ENCODE results near the gene CCDC18.
A peak's percentile ranks its signal among the peaks of the same experiment; 100 is the strongest.
"Not testable (repeated sequence)": the region's sequence is repeated elsewhere in the genome, so short reads cannot be mapped to it uniquely, and the experiment has no call there.

CCDC18 gene

DNA sequence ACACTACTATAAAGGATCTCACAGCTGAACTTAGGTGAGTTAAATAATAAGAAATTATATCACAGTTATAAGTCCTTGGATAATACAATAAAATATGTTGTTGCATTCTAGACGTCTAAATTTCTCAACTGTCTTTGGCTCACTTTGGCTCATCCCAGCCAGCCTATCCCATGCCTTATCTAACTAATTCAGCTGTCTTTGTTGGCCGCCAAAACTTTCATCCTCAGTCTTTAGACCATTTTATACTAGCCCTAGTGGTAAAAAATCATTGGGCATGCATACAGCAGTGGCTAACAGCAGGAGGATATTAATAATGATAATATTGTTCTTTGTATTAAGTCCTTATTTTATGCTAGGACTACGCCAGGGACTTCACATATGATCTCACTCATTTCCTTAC lies 59.3 kb downstream of the CCDC18 start:
- DNase-seq (ENCODE audit: low read depth in 3 of 3) = no peak

DNA sequence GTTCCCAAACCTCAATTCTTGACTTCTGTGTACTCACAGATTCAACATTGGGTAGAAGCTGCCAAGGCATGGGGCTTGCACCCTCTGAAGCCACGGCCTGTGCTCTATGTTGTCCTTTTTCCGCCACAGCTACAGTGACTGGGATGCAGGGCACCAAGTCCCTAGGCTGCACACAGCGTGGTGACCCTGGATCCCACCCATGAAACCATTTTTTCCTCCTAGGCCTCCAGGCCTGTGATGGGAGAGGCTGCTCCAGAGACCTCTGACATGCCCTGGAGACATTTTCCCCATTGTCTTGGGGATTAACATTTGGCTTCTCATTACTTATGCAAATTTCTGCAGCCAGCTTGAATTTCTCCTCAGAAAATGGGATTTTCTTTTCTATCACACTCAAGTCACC lies 62.7 kb downstream of the CCDC18 start:
- not testable (repeated sequence) for DNase-seq (ENCODE audit: low read depth in 3 of 3)

DNA sequence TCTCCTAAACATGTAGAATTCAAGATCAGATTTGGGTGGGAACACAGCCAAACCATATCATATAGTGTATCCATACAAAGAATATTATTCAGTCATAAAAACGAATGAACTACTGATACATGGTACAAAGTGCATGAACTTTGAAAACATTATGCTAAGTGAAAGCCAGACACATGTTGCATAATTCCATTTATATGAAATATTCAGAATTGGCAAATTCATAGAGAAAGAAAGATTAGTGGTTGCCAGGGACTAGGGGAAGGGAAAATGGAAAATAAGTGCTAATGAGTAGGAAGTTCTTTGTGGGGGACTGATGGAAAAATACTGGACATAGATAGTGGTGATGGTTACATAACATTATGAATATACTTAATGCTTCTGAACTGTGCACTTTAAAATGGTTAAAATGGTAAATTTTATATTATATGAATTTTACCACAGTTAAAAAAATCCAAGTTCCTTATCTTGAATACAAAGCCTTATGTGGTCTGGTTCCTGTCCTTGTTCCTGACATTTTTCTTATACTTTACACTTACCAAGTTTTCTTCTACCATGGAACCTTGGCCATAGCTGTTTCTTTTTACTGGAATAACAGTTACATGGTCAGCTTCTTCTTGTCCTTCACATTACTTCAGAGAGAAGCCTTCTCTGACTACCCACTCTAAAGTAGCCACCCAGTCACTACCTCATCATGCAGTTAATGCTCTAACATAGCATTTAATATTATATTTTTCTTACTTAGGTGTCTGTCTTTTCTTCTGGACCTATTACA lies 64.0 kb downstream of the CCDC18 start:
- DNase-seq (ENCODE audit: low read depth in 3 of 3) = no peak

DNA sequence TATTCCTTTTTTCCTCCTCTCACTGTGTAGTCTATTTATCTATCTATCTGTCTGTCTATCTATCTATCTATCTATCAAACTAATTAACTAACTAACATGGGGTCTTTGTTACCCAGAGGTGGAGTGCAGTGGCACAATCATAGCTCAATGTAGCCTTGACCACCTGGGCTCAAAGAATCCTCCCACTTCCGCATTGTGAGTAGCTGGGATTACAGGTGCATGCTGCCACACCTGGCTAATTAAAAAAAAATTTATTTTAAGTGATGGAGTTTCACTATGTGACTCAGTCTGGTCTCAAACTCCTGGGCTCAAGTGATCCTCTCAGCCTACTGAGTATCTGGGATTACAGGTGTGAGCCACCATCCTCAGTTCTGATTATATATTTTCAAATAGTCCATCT lies 71.4 kb downstream of the CCDC18 start:
- DNase-seq (ENCODE audit: low read depth in 3 of 3) = no peak

DNA sequence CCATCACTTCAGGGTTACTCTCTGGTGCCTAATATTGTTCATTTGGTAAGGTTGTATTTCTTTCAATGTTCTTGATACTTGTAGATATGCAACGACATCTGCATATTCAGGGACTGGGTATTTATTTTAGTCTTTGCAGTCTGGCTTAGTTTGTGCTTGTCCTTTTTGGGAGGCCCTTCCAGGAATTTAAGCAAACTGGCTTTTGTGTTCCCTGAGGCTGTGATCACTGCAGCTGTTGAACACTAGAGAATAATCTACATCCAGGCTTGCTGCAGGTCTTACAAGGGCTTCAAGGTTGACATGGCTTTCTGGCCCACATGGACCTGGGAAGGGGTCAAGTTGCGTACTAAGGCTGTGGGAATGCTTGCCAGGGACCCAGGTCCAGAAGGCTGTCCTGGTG lies 72.1 kb downstream of the CCDC18 start:
- no peak for DNase-seq (ENCODE audit: low read depth in 3 of 3)

DNA sequence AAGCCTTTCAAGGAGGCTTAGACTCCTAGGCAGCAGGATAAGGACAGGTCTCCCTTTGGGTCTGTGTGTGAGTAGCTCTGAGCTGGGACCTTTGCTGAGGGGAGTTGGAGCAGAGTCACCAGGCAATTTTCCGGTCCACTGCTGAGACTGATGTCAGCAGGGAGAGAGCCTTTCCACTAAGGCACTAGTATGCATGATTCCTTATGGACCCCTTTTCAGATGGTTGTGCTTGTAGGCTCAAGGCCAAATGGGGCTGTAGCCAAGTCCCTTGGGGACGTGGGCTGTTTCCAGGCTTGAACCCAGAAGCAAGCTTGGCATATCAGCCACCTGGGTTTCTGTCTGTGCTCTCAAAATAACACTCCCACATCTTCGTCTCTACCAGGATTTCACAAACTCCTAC lies 73.0 kb downstream of the CCDC18 start:
- DNase-seq (ENCODE audit: low read depth in 3 of 3) = no peak

DNA sequence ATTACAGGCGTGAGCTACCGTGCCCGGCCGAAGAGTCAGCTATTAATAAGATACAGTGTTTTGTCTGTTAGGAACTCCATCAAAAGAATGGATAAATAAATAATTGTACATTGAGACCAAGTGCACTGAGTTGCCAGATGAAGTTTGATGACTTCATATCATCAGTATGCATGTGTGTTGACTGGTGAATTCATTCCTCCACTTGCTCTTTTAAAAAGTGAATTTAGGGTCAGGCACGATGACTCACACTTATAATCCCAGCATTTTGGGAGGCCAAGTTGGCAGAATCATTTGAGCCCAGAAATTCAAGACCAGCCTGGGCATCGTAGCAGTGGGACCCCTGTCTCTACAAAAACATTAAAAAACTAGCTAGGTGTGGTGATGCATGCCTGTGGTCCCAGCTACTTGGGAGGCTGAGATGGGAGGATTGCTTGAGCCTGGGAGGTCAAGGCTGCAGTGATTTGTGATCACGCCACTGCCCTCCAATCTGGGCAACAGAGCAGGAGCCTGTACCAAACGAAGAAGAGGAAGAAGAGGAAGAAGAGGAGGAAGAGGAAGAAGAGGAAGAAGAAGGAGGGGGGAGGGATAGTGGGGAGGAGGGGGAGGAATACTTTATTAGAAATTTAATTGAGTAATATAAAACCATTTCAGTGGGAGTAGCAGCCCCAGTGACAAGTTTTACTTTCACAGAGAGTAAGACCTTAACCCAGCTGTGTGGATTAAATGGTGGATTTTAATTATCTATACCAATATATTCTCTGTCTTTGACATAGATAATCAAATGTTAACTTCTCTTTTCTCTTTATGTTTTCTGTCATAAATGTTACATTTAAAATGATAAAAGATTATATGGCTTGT lies 74.9 kb downstream of the CCDC18 start:
- no peak for DNase-seq (ENCODE audit: low read depth in 3 of 3)

DNA sequence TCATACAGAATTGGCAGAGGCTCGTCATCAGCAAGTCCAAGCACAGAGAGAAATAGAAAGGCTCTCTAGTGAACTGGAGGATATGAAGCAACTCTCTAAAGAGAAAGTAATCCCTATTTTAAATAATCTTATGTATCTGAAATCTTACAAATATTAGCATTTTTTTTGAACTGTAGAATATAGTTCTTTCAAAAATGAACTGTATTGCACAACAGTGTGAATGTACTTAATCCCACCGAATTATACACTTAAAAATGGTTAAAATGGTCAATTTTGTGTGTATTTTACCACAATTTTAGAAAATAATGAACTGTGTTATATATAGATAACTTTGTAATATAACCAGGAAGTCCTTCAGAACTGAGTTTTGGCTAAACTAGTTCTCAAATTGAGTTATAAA lies 75.9 kb downstream of the CCDC18 start:
- DNase-seq (ENCODE audit: low read depth in 3 of 3) = no peak

DNA sequence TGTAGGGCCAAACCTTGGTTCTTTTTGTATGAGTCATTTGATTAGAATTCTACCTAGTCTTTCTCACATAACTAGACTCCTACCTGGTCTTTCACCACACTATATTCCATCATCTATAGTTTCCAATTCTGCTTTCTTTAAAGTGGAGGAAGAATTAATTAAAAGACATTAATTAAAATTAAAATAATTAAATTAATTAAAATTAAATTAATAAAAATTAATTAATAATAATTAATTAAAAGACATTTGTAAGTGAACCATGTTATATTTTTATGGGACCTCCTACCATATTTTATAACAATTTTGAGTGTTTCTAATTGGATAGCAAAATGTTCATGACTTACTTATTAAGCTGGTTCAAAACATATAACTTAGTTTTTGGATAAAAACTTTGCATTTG lies 77.4 kb downstream of the CCDC18 start:
- no peak for DNase-seq (ENCODE audit: low read depth in 3 of 3)

DNA sequence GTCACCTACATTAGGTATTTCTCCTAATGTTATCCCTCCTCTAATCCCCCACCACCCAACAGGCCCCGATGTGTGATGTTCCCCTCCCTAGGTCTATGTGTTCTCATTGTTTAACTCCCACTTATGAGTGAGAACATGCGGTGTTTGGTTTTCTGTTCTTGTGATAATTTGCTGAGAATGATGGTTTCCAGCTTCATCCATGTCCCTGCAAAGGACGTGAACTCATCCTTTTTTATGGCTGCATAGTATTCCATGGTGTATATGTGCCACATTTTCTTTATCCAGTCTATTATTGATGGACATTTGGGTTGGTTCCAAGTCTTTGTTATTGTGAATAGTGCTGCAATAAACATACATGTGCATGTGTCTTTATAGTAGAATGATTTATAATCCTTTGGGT lies 80.2 kb downstream of the CCDC18 start:
- DNase-seq (ENCODE audit: low read depth in 3 of 3) = not testable (repeated sequence)

DNA sequence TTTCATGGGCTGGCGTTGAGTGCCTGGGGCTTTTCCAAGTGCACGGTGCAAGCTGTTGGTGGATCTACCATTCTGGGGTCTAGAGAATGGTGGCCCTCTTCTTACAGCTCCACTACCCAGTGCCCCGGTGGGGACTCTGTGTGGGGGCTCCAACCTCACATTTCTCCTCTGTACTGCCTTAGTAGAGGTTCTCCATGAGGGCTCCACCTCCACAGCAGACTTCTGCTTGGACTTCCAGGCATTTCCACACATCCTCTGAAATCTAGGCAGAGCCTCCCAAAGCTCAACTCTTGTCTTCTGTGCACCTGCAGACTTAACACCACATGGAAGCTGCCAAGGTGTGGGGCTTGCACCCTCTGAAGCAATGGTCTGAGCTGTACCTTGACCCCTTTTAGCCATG lies 82.1 kb downstream of the CCDC18 start:
- no peak for DNase-seq (ENCODE audit: low read depth in 3 of 3)

DNA sequence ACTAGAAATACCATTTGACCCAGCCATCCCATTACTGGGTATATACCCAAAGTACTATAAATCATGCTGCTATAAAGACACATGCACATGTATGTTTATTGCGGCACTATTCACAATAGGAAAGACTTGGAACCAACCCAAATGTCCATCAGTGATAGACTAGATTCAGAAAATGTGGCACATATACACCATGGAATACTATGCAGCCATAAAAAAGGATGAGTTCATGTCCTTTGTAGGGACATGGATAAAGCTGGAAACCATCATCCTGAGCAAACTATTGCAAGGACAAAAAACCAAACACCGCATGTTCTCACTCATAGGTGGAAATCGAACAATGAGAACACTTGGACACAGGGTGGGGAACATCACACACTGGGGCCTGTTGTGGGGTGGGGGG lies 88.4 kb downstream of the CCDC18 start:
- not testable (repeated sequence) for DNase-seq (ENCODE audit: low read depth in 3 of 3)

DNA sequence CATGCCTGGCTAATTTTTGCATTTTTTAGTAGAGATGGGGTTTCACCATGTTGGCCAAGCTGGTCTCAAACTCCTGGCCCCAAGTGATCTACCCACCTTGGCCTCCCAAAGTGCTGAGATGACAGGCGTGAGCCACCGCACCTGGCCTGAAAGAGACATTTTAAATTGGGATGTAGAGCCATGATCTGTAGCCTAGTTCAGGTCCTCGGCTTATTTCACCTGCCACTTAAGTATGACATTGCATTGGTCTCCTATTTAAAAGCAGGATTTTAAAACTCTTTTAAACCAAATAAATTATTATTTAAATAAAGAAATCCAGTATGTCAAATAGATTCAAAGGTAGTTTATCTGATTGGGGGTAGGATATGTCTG lies 94.7 kb downstream of the CCDC18 start:
- DNase-seq (ENCODE audit: low read depth in 3 of 3) = not testable (repeated sequence)

DNA sequence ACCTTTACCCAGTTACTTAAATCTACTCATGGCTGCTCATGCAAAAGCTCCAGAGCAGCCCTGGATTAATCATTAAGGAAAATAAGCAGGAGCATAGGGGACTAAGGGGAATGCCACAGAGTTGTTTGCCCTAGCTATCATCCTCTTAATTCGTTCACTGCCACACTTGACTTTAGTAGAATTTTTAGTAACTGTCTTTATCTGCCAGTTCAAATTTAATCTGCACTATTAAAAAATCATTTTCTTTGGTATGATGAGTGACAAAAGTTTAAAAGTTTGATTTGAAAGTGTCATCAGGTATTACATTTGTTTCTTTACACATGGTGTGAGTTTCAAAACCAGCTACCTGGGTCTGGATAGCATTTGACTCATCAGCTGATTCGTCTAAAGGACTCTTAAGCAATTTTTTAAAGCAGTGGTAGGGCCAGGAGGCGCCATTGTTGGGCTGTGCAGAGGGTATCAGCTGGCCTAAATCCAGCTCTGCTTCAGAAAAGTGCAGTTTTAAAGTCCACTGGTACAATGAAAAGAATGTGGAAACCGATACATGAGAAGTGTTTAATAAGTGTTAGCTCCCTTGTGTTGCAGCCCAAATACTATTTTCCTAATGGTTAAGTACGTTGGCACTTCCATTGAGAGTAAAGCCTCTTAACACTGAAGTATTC lies 95.2 kb downstream of the CCDC18 start:
- DNase-seq (ENCODE audit: low read depth in 3 of 3) = no peak

DNA sequence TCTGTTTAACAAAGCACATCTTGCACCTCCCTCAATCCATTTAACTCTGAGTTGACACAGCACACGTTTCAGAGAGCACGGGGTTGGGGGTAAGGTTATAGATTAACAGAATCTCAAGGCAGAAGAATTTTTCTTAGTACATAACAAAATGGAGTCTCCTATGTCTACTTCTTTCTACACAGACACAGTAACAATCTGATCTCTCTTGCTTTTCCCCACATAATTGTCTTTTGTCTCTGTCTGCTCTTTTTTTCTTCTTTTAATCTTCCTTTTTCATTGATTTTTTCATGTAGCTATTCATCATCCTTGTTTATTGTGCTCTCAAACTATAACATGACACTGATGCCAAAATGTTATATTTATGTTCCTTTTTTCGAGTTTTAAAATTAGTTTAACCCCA lies 97.0 kb downstream of the CCDC18 start:
- DNase-seq (ENCODE audit: low read depth in 3 of 3) = not testable (repeated sequence)

DNA sequence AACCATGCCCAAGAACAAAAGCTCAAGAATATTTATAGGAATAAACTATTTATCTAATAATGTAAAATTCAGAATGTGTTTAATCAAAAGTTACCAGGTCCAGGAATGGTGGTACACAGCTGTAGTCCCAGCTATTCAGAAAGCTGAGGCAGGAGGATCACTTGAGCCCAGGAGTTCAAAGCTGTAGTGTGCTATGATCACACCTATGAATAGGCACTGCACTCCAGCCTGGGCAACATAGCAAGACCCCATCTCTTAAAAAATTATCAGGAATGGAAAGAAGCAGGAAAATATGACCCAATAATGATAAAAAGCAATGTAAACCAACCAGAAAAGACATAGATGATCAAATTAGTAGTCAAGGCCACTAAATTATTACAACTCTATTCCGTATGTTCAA lies 103.0 kb downstream of the CCDC18 start:
- no peak for DNase-seq (ENCODE audit: low read depth in 3 of 3)

DNA sequence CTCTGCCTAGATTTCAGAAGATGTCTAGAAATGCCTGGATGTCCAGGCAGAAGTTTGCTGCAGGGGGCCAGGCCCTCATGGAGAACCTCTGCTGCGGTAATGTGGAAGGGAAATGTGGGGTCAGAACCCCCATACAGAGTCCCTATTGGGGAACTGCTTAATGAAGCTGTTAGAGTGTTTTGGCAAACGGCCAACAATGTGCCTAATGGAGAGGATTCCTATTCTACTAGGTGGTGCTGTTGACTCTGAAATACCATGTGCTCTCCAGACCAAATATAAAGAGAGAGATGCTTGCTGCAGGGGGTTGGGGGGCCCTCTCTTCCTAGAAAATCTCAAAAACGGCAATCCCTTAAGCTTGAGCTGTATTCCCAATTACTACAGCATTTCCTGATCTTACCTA lies 108.0 kb downstream of the CCDC18 start:
- DNase-seq (ENCODE audit: low read depth in 3 of 3) = no peak

DNA sequence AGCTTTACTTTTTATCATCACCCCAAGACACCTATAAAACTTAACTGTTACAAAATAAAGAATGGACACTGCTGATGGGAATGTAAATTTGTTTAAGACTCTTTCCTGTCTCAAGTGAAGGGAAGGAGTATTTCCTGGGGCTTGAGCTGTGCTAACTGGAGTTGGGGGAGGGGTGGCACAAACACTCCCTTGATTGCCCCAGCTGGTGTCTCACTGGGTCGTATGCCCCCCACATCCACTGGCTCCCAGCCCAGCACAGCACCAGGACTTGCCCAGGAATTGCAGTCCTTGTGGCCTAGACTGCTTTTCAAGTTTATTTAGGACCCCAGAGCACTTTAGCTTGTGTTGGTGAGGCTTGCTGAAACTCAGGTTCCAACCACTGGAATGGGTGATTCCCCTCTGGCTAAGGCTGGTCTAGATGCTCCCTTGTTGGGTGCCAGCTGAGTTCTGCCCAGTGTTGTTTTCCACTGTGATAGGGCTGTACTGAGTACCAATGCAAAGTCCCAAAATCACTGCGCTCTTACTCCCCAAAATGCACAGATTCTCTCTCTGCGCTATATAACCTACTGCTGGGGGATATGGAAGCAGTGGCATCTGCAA lies 116.1 kb downstream of the CCDC18 start:
- DNase-seq (ENCODE audit: low read depth in 3 of 3) = no peak

DNA sequence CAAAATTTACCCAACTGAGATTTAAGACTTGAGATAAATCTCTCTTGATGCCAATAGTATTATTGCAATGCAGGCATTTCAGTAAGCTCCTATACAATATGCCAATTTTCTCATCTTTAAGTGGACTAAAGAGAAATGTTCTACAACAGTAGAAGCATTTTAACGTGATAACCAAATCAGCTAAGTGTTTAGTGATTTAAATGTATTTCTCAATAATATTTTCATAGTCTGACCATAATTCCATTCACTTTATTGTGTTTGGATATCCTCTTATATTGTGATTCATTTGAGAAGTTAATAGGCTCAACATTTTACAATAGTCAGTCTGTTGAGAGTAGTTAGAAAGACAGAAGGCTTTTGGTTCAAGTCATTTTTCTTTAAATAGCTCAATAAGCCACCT lies 120.6 kb downstream of the CCDC18 start:
- DNase-seq (ENCODE audit: low read depth in 3 of 3) = no peak

DNA sequence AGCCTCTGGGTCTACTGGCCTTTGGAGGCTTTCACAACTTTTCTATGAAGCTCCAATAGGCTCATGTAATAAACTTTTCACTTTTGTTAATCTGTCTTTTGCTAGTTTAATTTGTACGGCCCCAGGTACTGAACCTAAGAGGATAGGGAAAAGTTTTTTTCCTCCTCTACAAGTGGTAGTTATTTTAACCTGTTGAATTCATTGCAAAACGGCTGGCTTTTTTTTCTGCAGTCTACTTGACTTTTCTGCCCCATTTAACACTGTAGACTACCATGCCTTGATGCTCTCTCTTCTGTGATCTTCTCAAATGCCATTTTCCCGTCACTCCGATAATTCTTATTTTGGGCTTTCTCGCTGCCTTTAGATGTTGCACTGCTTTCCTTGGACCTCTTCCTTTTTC lies 121.6 kb downstream of the CCDC18 start:
- no peak for DNase-seq (ENCODE audit: low read depth in 3 of 3)

DNA sequence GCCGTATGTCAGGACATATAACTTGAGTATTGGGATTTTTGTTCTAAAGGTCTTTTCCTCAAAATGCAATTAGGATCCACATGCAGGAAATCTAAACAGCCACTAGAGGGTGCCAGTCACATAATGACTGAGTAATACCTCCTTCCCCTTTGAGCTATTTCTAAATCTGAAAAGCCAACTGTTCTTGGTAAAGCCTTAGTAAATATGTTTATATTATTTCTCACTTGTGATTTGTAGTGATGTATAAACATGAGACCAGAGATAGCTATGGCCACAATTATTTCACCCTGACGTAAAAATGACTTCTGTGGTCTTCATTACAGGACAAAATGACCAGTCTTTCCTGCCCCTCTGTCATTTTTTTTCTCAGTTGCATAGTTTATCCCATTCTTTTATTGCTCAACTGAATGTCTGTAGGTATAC lies 124.2 kb downstream of the CCDC18 start:
- peak in 2 of 3 experiments; percentile 5 to 24 for DNase-seq (ENCODE audit: low read depth in 3 of 3)

DNA sequence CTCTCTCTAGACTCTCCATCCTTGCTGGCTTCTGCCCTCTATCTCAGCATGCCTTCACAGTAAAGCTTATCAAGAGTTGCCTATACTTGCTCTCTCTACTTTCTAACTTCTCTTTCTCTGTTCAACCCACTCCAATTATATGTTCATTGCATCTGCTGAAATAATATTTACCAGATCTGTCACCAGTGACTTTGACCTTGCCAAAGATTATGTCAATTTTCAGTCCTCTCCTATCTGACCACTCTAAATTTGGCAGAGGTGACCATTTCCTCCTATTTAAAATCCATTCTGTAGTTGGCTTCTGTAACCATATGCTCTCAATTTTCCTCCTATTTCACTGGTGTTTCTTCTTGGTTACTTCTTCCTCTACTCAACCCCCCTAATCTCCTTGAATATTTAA lies 126.4 kb downstream of the CCDC18 start:
- no peak for DNase-seq (ENCODE audit: low read depth in 3 of 3)

Measured in stimulated activated CD4-positive, alpha-beta T cell treated with anti-CD3 and anti-CD28 coated beads, TNF-alpha, amount 100 ng/mL, for 24 hours (primary cell).